ENCODE data around the gene SLC8A3.

GRCh38 chr14:70009961-70010360 lies 178.8 kb downstream of the SLC8A3 start:
- TF ChIP-seq CTCF (IDR thresholded peaks at IDR 0.05): no peak
- no peak for TF ChIP-seq POLR2A (IDR thresholded peaks at IDR 0.05)
